ENCODE measurements around the gene SEMA3G. TPM values are rescaled to one million over a fixed set of nuclear protein-coding genes. Genes with fewer than 3 reads are reported as not detected.

The SEMA3G gene
- polyA plus RNA-seq, 1 donor from 2014 or later = not detected

DNA sequence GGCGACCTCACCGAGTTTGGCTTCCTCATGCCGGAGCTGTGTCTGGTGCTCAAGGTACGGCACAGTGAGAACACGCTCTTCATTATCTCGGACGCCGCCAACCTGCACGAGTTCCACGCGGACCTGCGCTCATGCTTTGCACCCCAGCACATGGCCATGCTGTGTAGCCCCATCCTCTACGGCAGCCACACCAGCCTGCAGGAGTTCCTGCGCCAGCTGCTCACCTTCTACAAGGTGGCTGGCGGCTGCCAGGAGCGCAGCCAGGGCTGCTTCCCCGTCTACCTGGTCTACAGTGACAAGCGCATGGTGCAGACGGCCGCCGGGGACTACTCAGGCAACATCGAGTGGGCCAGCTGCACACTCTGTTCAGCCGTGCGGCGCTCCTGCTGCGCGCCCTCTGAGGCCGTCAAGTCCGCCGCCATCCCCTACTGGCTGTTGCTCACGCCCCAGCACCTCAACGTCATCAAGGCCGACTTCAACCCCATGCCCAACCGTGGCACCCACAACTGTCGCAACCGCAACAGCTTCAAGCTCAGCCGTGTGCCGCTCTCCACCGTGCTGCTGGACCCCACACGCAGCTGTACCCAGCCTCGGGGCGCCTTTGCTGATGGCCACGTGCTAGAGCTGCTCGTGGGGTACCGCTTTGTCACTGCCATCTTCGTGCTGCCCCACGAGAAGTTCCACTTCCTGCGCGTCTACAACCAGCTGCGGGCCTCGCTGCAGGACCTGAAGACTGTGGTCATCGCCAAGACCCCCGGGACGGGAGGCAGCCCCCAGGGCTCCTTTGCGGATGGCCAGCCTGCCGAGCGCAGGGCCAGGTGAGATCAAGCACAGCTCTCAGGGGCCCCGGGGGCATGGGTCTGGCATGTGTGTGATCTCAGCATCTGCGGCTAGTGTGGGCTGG, 43.1 kb upstream of the SEMA3G start:
- Histone ChIP-seq H3K9me3 (ENCODE audit: low read length) (no peaks in the 10 kb centered on the region), H3K36me3 (ENCODE audit: insufficient read depth, low read length) (peaks cover 4% of the 10 kb centered on the region), H3K4me2 (ENCODE audit: low read length) (no peak overlapping the region), H3K9ac (ENCODE audit: low read length) (no peak overlapping the region), H4K20me1 (ENCODE audit: insufficient read depth) (no peaks in the 10 kb centered on the region), H3K27ac (ENCODE audit: low read length) (no peak overlapping the region), H3K4me3 (ENCODE audit: low read length) (no peak overlapping the region), H3K9me2 (ENCODE audit: insufficient read depth, low read length) (no peaks in the 10 kb centered on the region), H3K27me3 (ENCODE audit: insufficient read depth, low read depth, low read length) (no peaks in the 10 kb centered on the region), H3F3A (ENCODE audit: insufficient read depth, low read length, poor library complexity, severe bottlenecking) (no peaks in the 10 kb centered on the region), H2AFZ (ENCODE audit: low read depth, low read length) (no peak overlapping the region), H3K79me2 (replicated peaks; ENCODE audit: insufficient read depth, low read length) (no peaks in the 10 kb centered on the region)
- no peak for TF ChIP-seq EP300 (conservative IDR thresholded peaks at IDR 0.05; ENCODE audit: poor library complexity, severe bottlenecking)
- TF ChIP-seq TAF1 (IDR thresholded peaks at IDR 0.05; ENCODE audit: low read depth) = no peak
- TF ChIP-seq, protein P1, sequence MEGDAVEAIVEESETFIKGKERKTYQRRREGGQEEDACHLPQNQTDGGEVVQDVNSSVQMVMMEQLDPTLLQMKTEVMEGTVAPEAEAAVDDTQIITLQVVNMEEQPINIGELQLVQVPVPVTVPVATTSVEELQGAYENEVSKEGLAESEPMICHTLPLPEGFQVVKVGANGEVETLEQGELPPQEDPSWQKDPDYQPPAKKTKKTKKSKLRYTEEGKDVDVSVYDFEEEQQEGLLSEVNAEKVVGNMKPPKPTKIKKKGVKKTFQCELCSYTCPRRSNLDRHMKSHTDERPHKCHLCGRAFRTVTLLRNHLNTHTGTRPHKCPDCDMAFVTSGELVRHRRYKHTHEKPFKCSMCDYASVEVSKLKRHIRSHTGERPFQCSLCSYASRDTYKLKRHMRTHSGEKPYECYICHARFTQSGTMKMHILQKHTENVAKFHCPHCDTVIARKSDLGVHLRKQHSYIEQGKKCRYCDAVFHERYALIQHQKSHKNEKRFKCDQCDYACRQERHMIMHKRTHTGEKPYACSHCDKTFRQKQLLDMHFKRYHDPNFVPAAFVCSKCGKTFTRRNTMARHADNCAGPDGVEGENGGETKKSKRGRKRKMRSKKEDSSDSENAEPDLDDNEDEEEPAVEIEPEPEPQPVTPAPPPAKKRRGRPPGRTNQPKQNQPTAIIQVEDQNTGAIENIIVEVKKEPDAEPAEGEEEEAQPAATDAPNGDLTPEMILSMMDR (IDR thresholded peaks at IDR 0.05; ENCODE audit: poor library complexity, severe bottlenecking) = no peak
- TF ChIP-seq REST (IDR thresholded peaks at IDR 0.05; ENCODE audit: borderline replicate concordance) = no peak
- no peak for TF ChIP-seq SMC3 (conservative IDR thresholded peaks at IDR 0.05; ENCODE audit: poor library complexity)

DNA sequence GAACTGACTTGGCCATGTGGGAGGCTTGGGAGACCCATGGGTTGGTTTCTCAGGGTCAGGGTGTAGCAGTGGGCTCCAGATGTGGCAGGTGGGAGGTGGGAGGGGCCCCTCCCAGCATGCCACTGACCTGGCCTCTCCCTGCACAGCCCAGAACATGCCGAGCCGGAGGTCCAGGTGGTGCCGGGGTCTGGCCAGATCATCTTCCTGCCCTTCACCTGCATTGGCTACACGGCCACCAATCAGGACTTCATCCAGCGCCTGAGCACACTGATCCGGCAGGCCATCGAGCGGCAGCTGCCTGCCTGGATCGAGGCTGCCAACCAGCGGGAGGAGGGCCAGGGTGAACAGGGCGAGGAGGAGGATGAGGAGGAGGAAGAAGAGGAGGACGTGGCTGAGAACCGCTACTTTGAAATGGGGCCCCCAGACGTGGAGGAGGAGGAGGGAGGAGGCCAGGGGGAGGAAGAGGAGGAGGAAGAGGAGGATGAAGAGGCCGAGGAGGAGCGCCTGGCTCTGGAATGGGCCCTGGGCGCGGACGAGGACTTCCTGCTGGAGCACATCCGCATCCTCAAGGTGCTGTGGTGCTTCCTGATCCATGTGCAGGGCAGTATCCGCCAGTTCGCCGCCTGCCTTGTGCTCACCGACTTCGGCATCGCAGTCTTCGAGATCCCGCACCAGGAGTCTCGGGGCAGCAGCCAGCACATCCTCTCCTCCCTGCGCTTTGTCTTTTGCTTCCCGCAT, 42.3 kb upstream of the SEMA3G start:
- Histone ChIP-seq H3K4me2 (ENCODE audit: low read length) (no peak overlapping the region), H3K9me2 (ENCODE audit: insufficient read depth, low read length) (no peaks in the 10 kb centered on the region), H3K9ac (ENCODE audit: low read length) (no peak overlapping the region), H3K27me3 (ENCODE audit: insufficient read depth, low read depth, low read length) (no peaks in the 10 kb centered on the region), H2AFZ (ENCODE audit: low read depth, low read length) (no peak overlapping the region), H3K4me3 (ENCODE audit: low read length) (no peak overlapping the region), H4K20me1 (ENCODE audit: insufficient read depth) (no peaks in the 10 kb centered on the region), H3K27ac (ENCODE audit: low read length) (no peak overlapping the region), H3K79me2 (replicated peaks; ENCODE audit: insufficient read depth, low read length) (no peaks in the 10 kb centered on the region), H3K9me3 (ENCODE audit: low read length) (no peaks in the 10 kb centered on the region), H3F3A (ENCODE audit: insufficient read depth, low read length, poor library complexity, severe bottlenecking) (no peaks in the 10 kb centered on the region), H3K36me3 (ENCODE audit: insufficient read depth, low read length) (peaks cover 7% of the 10 kb centered on the region)
- TF ChIP-seq EZH2 (IDR thresholded peaks at IDR 0.05; ENCODE audit: borderline replicate concordance, insufficient read depth, low read length, poor library complexity, severe bottlenecking) (no peak), RAD21 (conservative IDR thresholded peaks at IDR 0.05) (no peak), REST (IDR thresholded peaks at IDR 0.05; ENCODE audit: borderline replicate concordance) (no peak), TAF1 (IDR thresholded peaks at IDR 0.05; ENCODE audit: low read depth) (no peak)

Measured in neural cell (in vitro differentiated cells).